Ectodermal cell (in vitro differentiated cells): Measurements from ENCODE around the gene TCF25.

Experiments used
- H3K27ac ChIP-seq: 2 replicates; pipeline ENCODE4 v1.7.0; 2013; ENCODE audit warnings: mild to moderate bottlenecking, low read depth, low read length; ENCODE audit not compliant: insufficient read depth, poor library complexity, severe bottlenecking
- H3K27me3 ChIP-seq: 2 replicates; pipeline ENCODE4 v1.7.0; 2013; ENCODE audit warnings: mild to moderate bottlenecking, low read length; ENCODE audit not compliant: insufficient read depth, control insufficient read depth, poor library complexity, severe bottlenecking
- H3K36me3 ChIP-seq: one replicate; pipeline ENCODE4 v1.7.0; 2013; ENCODE audit warnings: low read length; ENCODE audit not compliant: control insufficient read depth, insufficient read depth
- H3K4me1 ChIP-seq: one replicate; pipeline ENCODE4 v1.7.0; 2013; ENCODE audit warnings: low read length; ENCODE audit not compliant: control insufficient read depth, insufficient read depth
- H3K4me3 ChIP-seq: 2 replicates; pipeline ENCODE4 v1.7.0; 2013; ENCODE audit warnings: low read depth, low read length, control low read depth; ENCODE audit not compliant: insufficient read depth
- H3K9me3 ChIP-seq: 2 replicates; pipeline ENCODE4 v1.7.0; 2013; ENCODE audit warnings: mild to moderate bottlenecking, low read length, moderate library complexity; ENCODE audit not compliant: control insufficient read depth
- WGBS, 2 experiments: methylation state at CpG; one replicate each; pipeline ENCODE4 v1.1.7; 2013; ENCODE audit warnings: missing lambda C conversion rate in 2 of 2; 5-methylcytosine and 5-hydroxymethylcytosine counted together

The TCF25 gene

DNA sequence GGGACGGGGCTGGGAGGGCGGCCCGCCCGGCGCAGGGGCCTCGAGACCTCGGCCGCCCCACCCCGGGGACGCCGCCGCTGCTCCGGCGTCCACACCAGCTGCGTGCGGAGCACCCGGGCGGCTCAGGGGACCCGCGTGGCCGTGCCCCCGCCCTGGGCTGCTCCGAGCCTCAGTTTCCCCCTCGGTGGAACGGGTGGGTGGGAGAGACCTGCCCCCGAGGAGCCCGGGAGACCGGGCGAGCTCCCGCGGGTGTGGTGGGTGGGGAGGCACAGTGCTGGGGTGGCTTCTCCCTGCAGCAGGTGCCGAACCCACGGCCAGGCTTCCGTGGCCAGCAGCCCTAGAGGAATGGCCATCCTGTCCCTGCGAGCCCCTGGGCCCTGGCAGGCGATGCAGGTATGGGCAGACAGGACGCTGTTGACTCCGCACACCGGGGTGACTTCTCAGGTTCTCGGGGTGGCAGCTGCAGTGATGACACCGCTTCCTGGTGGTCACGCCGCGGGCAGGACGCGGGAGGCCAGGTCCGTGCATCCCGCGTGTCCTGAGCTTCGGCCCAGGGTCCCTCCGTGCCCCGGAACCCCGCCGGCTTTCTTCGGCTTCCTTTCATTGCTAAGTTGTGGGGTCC is 75.8 kb downstream of the TCF25 start:
- Histone ChIP-seq H3K27me3 (peaks cover 42% of the 10 kb centered on the region), H3K36me3 (no peaks in the 10 kb centered on the region), H3K4me3 (peak overlapping the region; percentile 66), H3K27ac (no peak overlapping the region), H3K4me1 (no peaks in the 10 kb centered on the region), H3K9me3 (no peaks in the 10 kb centered on the region)
- WGBS, 2 experiments = 29% methylated on average over 55 of the region's 55 CpGs

DNA sequence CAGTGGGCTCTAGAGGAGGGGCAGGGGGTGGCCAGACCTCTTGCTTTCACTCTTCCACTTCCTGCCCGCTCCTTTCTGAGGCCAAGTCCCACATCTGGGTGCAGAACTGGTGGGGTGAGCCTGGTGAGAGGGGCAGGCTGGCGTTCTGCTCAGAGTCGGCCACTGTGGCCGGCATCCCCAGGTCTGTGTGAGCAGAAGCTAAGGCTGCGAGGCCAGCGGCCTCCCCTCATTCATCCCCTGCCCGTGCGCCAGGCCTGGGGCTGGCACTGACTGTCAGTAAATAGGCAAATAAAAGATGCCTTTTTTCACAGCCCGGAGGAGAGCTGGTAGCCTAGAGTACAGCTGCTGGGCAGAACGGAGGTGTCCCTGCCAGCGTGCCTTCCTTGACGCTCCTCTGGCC is 76.4 kb downstream of the TCF25 start:
- no peaks in the 10 kb centered on the region for H3K9me3 ChIP-seq
- H3K4me1 ChIP-seq = no peaks in the 10 kb centered on the region
- WGBS, 2 experiments = 91 to 92% methylated on average over 12 of the region's 12 CpGs
- H3K36me3 ChIP-seq = no peaks in the 10 kb centered on the region
- no peak overlapping the region for H3K27ac ChIP-seq
- peak overlapping the region; percentile 66 for H3K4me3 ChIP-seq
- H3K27me3 ChIP-seq = peaks cover 41% of the 10 kb centered on the region

DNA sequence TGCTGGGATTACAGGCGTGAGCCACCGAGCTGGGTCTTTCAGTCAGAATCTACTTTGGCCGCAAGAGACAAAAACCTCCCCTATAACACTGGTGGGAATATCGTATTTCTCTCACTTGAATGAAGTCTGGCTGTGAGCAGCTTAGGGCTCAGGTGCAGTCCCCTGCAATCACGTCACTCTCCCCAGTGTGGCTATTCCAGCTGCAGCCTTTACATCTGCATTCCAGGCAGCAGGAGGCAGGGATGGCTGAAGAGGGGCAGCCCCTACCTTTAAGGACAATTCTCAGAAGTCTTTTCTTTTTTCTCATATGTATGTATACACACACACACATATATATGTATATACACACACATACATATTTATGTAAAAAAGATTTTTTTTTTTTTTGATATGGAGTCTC is 78.1 kb downstream of the TCF25 start:
- WGBS, 2 experiments = 82 to 87% methylated on average over 5 of the region's 5 CpGs
- Histone ChIP-seq H3K27ac (no peak overlapping the region), H3K9me3 (no peaks in the 10 kb centered on the region), H3K4me1 (no peaks in the 10 kb centered on the region), H3K4me3 (no peak overlapping the region), H3K36me3 (no peaks in the 10 kb centered on the region), H3K27me3 (peaks cover 25% of the 10 kb centered on the region)

DNA sequence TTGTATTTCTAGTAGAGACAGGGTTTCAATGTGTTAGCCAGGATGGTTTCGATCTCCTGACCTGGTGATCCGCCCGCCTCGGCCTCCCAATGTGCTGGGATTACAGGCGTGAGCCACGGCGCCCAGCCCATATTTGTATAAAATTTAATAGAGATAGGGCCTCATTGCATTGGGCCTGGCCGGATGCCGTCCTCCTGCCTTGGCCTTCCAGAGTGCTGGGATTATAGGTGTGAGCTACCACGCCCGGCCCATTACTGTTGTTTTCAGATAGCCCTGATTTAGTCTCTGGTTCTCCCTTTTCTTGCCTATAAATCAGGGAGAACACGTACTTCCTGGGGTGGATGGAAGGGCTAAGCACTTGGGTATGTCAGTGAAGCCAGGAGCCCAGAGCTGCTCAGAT is 78.7 kb downstream of the TCF25 start:
- Histone ChIP-seq H3K27ac (no peak overlapping the region), H3K27me3 (peaks cover 20% of the 10 kb centered on the region)
- WGBS, 2 experiments = 93 to 96% methylated on average over 12 of the region's 12 CpGs

DNA sequence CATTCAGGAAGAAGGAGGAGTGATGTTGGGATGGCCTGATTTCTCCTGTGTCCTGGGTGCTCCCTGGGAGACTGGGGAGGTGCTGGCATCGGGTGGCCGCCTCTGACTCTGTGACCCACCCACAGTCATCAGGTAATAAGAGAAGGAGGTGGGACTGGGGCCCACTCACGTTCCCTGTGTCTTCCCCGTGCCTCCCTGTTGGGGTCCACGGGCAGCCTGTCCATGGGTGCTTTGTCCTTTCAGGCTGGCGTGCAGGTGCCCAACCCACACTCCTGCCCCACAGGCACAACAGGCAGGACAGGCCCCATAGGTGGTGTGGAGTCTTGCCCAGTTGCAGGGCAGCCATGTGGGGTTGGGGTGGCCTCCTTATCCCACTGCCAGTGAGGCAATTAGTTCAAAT is 79.2 kb downstream of the TCF25 start:
- Histone ChIP-seq H3K9me3 (no peaks in the 10 kb centered on the region), H3K36me3 (no peaks in the 10 kb centered on the region), H3K27ac (no peak overlapping the region), H3K27me3 (peaks cover 15% of the 10 kb centered on the region), H3K4me3 (no peak overlapping the region), H3K4me1 (no peaks in the 10 kb centered on the region)
- 91 to 96% methylated on average over 6 of the region's 6 CpGs for WGBS, 2 experiments

More for the DNA sequence above, 78.7 kb downstream of the TCF25 start:
- Histone ChIP-seq H3K4me3 (no peak overlapping the region), H3K9me3 (no peaks in the 10 kb centered on the region), H3K4me1 (no peaks in the 10 kb centered on the region), H3K36me3 (no peaks in the 10 kb centered on the region)

DNA sequence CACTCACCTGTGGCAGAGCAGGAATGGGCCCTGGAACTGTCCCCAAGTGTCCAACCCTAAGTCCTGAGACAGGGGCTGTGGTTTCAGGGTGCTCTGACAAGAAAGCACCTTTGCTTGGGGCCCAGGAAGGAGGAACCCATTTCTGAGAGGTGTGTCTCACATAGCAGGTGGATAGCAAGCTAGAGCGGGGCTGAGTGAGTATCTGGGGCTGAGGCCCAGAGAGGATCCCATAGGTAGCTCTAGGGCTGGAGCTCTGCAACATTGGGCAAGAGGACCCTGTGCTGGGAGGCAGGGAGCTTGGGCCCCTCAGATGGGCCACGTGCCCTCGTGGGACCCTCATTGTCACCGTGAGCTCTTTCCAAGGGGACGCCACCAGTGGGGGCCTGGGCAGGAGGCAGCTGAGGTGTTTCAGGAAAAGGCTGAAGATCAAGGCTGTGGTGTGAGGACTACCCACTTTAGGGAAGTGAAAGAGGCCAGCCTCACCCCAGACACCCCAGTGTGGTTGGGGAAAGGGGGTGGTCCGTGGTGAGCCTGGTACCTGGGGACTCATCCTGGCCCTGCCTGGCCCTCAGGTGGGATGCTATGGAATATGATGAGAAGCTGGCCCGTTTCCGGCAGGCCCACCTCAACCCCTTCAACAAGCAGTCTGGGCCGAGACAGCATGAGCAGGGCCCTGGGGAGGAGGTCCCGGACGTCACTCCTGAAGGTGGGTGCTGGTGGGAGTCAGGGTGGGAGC is 80.4 kb downstream of the TCF25 start:
- Histone ChIP-seq H3K4me3 (no peak overlapping the region), H3K27ac (no peak overlapping the region), H3K27me3 (peaks cover 7% of the 10 kb centered on the region), H3K9me3 (no peaks in the 10 kb centered on the region), H3K36me3 (peaks cover 8% of the 10 kb centered on the region), H3K4me1 (no peaks in the 10 kb centered on the region)
- WGBS, 2 experiments = 94 to 97% methylated on average over 11 of the region's 11 CpGs

DNA sequence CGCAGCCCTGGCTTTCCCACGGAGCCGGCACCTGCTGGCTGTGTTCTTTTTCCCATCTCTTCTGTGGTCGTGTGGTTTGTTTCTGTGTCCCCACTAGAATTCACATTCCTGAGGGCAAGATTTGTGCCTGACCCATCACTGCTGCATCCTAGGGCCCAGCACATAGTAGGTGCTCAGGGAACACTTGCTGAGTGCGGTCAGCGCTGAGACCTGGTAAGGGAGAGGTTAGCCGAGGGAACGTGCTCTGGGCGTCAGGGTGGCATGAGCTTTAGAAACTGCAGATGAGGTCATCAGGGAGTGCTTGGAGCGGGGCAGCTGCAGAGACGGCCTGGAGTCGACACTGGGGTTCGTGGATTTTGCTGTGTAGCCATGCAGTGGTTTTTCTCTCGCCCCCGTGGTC is 81.1 kb downstream of the TCF25 start:
- Histone ChIP-seq H3K36me3 (peaks cover 9% of the 10 kb centered on the region), H3K4me1 (no peaks in the 10 kb centered on the region), H3K9me3 (no peaks in the 10 kb centered on the region), H3K4me3 (no peak overlapping the region), H3K27ac (no peak overlapping the region), H3K27me3 (peaks cover 2% of the 10 kb centered on the region)
- WGBS, 2 experiments = 94 to 95% methylated on average over 15 of the region's 15 CpGs

DNA sequence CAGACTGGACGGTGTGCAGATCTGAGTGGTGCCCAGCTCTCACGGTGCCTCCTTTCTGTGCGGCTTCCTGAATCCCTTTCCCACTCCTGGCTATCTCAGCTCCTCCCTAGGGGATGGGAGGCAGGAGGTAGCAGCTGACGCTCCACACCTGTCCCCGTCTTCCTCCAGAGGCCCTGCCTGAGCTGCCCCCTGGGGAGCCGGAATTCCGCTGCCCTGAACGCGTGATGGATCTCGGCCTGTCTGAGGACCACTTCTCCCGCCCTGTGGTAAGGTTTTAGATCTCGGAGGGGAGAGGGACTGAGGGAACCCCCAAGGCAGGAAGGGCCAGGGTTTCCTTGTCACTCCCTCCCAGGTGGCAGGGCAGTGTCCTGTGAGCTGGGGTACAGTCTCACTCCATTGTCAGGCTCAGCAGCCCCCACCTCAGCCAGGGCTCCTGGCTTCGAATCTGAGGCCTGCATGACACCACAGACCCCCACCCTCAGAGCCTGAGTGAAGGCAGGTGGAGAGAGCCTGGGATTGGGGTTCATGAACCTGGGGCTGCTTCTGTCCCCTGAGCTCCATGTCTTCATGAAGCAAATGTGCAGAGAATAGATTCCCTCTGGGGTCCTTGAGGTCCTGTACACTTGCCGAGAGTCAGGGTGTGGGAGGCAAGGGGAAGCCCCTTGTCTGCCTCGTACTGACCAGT is 81.8 kb downstream of the TCF25 start:
- no peaks in the 10 kb centered on the region for H3K27me3 ChIP-seq
- H3K4me1 ChIP-seq = no peaks in the 10 kb centered on the region
- H3K9me3 ChIP-seq = no peaks in the 10 kb centered on the region
- peaks cover 9% of the 10 kb centered on the region for H3K36me3 ChIP-seq
- H3K4me3 ChIP-seq = no peak overlapping the region
- H3K27ac ChIP-seq = no peak overlapping the region
- WGBS, 2 experiments = 84 to 89% methylated on average over 15 of the region's 15 CpGs

DNA sequence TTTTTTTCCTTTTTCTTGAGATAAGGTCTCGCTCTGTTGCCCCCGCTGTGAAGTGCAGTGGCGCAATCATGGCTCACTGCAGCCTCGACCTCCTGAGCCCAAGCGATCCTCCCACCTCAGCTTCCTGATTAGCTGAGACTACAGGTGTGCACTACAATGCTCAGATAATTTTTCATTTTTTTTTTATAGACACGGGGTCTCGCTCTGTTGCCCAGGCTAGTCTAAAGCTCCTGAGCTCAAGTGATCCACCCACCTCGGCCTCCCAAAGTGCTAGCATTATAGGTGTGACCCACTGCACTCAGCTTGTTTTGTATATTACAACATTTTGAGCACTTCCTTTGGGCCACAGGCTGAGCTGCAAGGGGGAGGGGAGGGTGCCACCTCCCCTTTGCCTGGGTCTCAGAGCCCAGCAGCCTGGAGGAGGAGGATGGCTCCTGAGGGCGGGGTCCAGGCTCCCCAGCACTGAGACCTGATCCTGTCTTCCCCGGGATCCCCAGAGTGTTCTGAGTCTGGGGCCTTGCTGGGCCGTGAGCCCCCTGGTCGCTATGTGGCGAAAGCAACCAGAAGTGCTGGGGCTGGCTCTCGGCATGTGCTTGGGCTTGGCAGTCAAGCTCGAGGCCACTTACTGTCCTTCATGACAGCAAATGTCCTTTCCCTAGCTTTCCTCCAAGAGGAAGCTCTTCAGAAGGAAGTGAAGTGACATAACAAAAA is 83.3 kb downstream of the TCF25 start:
- H3K27ac ChIP-seq = no peak overlapping the region

More for the DNA sequence above, 83.3 kb downstream of the TCF25 start:
- Histone ChIP-seq H3K4me1 (no peaks in the 10 kb centered on the region), H3K9me3 (no peaks in the 10 kb centered on the region), H3K36me3 (peaks cover 9% of the 10 kb centered on the region), H3K4me3 (no peak overlapping the region), H3K27me3 (no peaks in the 10 kb centered on the region)
- 95 to 96% methylated on average over 15 of the region's 15 CpGs for WGBS, 2 experiments
